GM18498 (cell line): Measurements from ENCODE around the gene CDR2L.
"Not testable (repeated sequence)": the region's sequence is repeated elsewhere in the genome, so short reads cannot be mapped to it uniquely, and the experiment has no call there.

ENCODE experiments used
- ATAC-seq: cut with Tn5 transposase; IDR thresholded peaks from one replicate; pipeline ENCODE4 v1.9.1; 2021; ENCODE audit warnings: mild to moderate bottlenecking, moderate library complexity; ENCODE audit not compliant: unreplicated experiment

The CDR2L gene

GRCh38 chr17:74979408-74980146, 7.9 kb upstream of the CDR2L start:
- no peak for ATAC-seq

GRCh38 chr17:74981318-74981978, 6.0 kb upstream of the CDR2L start:
- no peak for ATAC-seq

GRCh38 chr17:74981979-74982662, 5.3 kb upstream of the CDR2L start:
- peak; percentile 69 for ATAC-seq

GRCh38 chr17:74982663-74983313, 4.6 kb upstream of the CDR2L start:
- ATAC-seq = not testable (repeated sequence)

GRCh38 chr17:74986206-74986576, 1.2 kb upstream of the CDR2L start:
- no peak for ATAC-seq

- ATAC-seq = peak; percentile 44
Observed at GRCh38 chr17:74987909-74988711, 678 bp downstream of the CDR2L start.

- ATAC-seq = no peak
Observed at GRCh38 chr17:74990581-74991105, 3.2 kb downstream of the CDR2L start.

- no peak for ATAC-seq
Observed at GRCh38 chr17:74992223-74992622, 4.8 kb downstream of the CDR2L start.

GRCh38 chr17:74994440-74994839, 7.0 kb downstream of the CDR2L start:
- no peak for ATAC-seq

- no peak for ATAC-seq
Observed at GRCh38 chr17:74995847-74996246, 8.4 kb downstream of the CDR2L start.

- ATAC-seq = no peak
Observed at GRCh38 chr17:74998783-74999182, 11.4 kb downstream of the CDR2L start.

- no peak for ATAC-seq
Observed at GRCh38 chr17:74999523-74999922, 12.1 kb downstream of the CDR2L start.

- ATAC-seq = no peak
Observed at GRCh38 chr17:75001915-75002843, 14.7 kb downstream of the CDR2L start.

- ATAC-seq = no peak
Observed at GRCh38 chr17:75003070-75003956, 15.9 kb downstream of the CDR2L start.

GRCh38 chr17:75003957-75004355, 16.5 kb downstream of the CDR2L start:
- ATAC-seq = no peak

GRCh38 chr17:75004371-75004770, 16.9 kb downstream of the CDR2L start:
- no peak for ATAC-seq

- no peak for ATAC-seq
Observed at GRCh38 chr17:75005291-75005690, 17.9 kb downstream of the CDR2L start.

GRCh38 chr17:75006084-75006483, 18.7 kb downstream of the CDR2L start:
- not testable (repeated sequence) for ATAC-seq
